Endothelial cell of umbilical vein (primary cell): ENCODE measurements around the gene MAML2.

ENCODE experiments used
- CTCF ChIP-seq, 2 donors: IDR thresholded peaks; 1 replicate in 1 of 2; 2 replicates in 1 of 2; pipeline ENCODE4 v1.5.1; 2011; ENCODE audit warnings: low read length in 2 of 2, mild to moderate bottlenecking in 2 of 2, moderate library complexity in 2 of 2, control low read depth in 1 of 2, inconsistent platforms in 1 of 2, low read depth in 1 of 2; ENCODE audit not compliant: insufficient read depth in 1 of 2; ENCODE audit errors: extremely low read depth in 1 of 2
- POLR2AphosphoS5 ChIP-seq: IDR thresholded peaks from 2 replicates; pipeline ENCODE4 v1.6.1; 2012; ENCODE audit warnings: low read depth, mild to moderate bottlenecking, control low read depth, low read length, moderate library complexity; ENCODE audit not compliant: insufficient read depth

GRCh38 chr11:96006037-96006436 lies 337.0 kb downstream of the MAML2 start:
- TF ChIP-seq CTCF (IDR thresholded peaks at IDR 0.05; ENCODE audit: extremely low read depth in 1 of 2, insufficient read depth in 1 of 2, low read depth in 1 of 2, low read length in 2 of 2): no peak
- no peak for TF ChIP-seq POLR2AphosphoS5
